Heart left ventricle (tissue), 13 donors: Measurements from ENCODE around the gene CDKN2D.

Experiments
- CTCF ChIP-seq, 12 donors: fragments of 200-600 bp; sonication (generic) in 4 of 12; IDR thresholded peaks; one replicate each; pipeline versions ENCODE4 v1.5.0 to v1.8.0; 2018 to 2022; ENCODE audit warnings: antibody characterized with exemption in 12 of 12, mild to moderate bottlenecking in 5 of 12
- POLR2A ChIP-seq, 2 donors: fragments of 450-650 bp; IDR thresholded peaks; one replicate each; pipeline ENCODE4 v1.6.1; 2017; ENCODE audit warnings: antibody characterized with exemption in 2 of 2, mild to moderate bottlenecking in 2 of 2, moderate library complexity in 2 of 2
- donor health status: ischemic (EF 13 %, LVEDD 7.1; RV severe dilation, severe dysfunction).
- donor health status: DM: no; HTN: yes; CAD: no.
- donor health status: DM: no; HTN: no; CAD: no.
- donor health status: ischemic (EF 25% LVEDD 6.9; RV normal size, moderate dysfunction).
- donor health status: ischemic (EF 25% LVEDD 5.7; RV mildly dilated, moderate dysfunction).
- donor health status: ischemic (EF 35%, LVEDD 5.7; RV mildly dilated, moderate dysfunction).
- donor health status: nonischemic (EF 11% LVEDD 7.7; RV severe dilation, severe dysfunction).
- donor health status: DM: yes; HTN: yes; CAD: no.
- donor health status: PGD.
- donor health status: ischemic (EF 29% LVEDD 5.4; RV normal size, mild dysfunction).
- donor health status: nonischemic (EF 23%, LVEDD 6.1; RV moderate dilation, normal function).

GRCh38 chr19:10600149-10600548 is 31.4 kb upstream of the CDKN2D start:
- no peak for TF ChIP-seq CTCF (IDR thresholded peaks at IDR 0.05)
- no peak for TF ChIP-seq POLR2A (IDR thresholded peaks at IDR 0.05)
